GM12873 (cell line): ENCODE results near the gene GPR63.

ENCODE experiments used
- CTCF ChIP-seq: IDR thresholded peaks from 2 replicates; pipeline ENCODE4 v1.5.1; 2012; ENCODE audit warnings: low read depth, mild to moderate bottlenecking, moderate library complexity, low read length, control low read depth; ENCODE audit not compliant: insufficient read depth; ENCODE audit errors: missing control alignments

GPR63 gene

GRCh38 chr6:96862560-96862959 is 25.3 kb upstream of the GPR63 start:
- TF ChIP-seq CTCF = no peak

GRCh38 chr6:96861588-96861987 is 24.3 kb upstream of the GPR63 start:
- TF ChIP-seq CTCF = no peak

GRCh38 chr6:96856856-96857255 is 19.6 kb upstream of the GPR63 start:
- no peak for TF ChIP-seq CTCF

- no peak for TF ChIP-seq CTCF
These were observed 15.8 kb upstream of the GPR63 start for GRCh38 chr6:96853083-96853482.

GRCh38 chr6:96852605-96853004 is 15.3 kb upstream of the GPR63 start:
- no peak for TF ChIP-seq CTCF

GRCh38 chr6:96851858-96852257 is 14.6 kb upstream of the GPR63 start:
- TF ChIP-seq CTCF = no peak

GRCh38 chr6:96849615-96850014 is 12.3 kb upstream of the GPR63 start:
- TF ChIP-seq CTCF = no peak

GRCh38 chr6:96844530-96844929 is 7.3 kb upstream of the GPR63 start:
- TF ChIP-seq CTCF = no peak
